Measurements from ENCODE around the gene SLC38A10. TPM values are rescaled to one million over a fixed set of nuclear protein-coding genes. Genes with fewer than 3 reads are reported as not detected.

The SLC38A10 gene
- total RNA-seq, 4 donors from 2014 or later: 24.5 to 56.5 (median 28.8) TPM

DNA sequence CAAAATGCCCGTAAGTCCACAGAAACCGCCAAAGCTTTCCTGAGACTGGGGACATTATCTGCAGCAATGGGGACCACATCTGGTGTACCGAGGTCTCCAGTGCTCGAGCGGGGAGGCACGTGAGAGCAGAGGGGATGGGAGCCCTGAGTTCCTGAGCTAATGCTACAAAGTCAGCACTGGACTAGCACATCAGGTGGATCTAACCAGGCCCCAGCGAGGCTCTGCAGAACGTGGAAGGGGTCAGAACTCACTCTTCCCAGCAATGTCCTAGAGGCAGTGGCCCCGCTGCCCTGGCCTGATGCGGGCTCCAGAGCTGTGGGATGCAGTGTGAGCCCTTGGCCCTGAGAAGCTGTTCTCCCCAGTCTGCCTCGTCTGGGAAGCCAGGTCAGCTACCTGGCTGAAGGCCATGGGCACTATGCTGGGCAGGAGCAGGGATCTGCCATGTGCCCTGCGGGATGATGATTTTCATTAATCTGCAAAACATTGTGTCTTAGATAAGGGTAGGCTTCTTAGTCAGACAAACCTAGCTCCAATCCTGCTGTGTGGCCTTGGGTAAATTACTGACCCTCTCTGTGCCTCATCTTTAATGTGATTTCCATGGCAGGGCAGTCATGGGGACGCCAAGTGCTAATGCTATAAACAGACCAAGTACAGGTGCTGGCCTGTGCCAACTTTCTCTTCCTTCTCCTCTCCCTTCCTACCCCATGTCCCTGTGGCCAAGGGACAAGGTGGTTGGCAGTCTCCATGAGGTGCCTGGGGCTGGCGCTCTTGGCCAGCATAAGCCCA is 40.1 kb upstream of the SLC38A10 start:
- ATAC-seq (peak; percentile 35 to 59), DNase-seq (peak in 1 of 2 donors; percentile 65)
- no peaks in the 10 kb centered on the region for H3K27me3 ChIP-seq
- peaks cover 53 to 64% of the 10 kb centered on the region in 2 donors for H3K4me1 ChIP-seq
- intact Hi-C loops (cut with DNase I; ENCODE audit: low total_unique reads) (no loop called here), in situ Hi-C loops (cut with MboI; ENCODE audit: low sequenced_read_pairs in 4 of 4) (no loop called here)
- H3K4me3 ChIP-seq: peak overlapping the region in 1 of 4 donors; percentile 20
- H3K36me3 ChIP-seq: no peaks in the 10 kb centered on the region
- peak overlapping the region; percentile 54 to 82 (median 76) for H3K27ac ChIP-seq
- no peaks in the 10 kb centered on the region for H3K9me3 ChIP-seq
- TF ChIP-seq POLR2A (IDR thresholded peaks at IDR 0.05): no peak
- TF ChIP-seq, protein P1, sequence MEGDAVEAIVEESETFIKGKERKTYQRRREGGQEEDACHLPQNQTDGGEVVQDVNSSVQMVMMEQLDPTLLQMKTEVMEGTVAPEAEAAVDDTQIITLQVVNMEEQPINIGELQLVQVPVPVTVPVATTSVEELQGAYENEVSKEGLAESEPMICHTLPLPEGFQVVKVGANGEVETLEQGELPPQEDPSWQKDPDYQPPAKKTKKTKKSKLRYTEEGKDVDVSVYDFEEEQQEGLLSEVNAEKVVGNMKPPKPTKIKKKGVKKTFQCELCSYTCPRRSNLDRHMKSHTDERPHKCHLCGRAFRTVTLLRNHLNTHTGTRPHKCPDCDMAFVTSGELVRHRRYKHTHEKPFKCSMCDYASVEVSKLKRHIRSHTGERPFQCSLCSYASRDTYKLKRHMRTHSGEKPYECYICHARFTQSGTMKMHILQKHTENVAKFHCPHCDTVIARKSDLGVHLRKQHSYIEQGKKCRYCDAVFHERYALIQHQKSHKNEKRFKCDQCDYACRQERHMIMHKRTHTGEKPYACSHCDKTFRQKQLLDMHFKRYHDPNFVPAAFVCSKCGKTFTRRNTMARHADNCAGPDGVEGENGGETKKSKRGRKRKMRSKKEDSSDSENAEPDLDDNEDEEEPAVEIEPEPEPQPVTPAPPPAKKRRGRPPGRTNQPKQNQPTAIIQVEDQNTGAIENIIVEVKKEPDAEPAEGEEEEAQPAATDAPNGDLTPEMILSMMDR (IDR thresholded peaks at IDR 0.05 in 4 of 5, conservative IDR thresholded peaks at IDR 0.05 in 1 of 5): no peak

DNA sequence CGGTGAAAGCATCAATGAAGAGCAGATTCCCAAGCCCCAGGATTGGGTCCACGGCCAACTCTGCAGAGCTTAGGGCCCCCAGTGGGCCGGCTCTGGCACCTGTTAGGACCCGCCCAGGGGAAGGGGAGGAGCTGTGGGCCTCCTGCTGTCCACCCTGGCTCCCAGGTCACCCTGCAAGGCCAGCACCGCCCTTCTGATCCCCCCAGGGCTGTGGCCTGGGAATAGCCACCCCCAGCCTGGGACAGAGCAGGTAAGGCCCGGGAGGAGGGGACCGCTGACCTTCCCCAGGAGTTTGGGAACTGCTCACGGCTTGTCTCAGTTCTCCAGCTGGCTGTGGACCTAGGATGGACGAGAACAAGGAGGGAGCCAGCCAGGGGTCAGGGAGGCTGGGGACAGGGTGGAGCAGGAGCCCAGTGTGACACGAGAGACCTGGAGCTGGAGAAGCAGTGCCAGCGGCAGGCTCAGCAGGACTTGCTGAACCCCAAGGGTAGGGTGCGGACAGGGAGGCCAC is 39.3 kb upstream of the SLC38A10 start:
- in situ Hi-C loops (cut with MboI; ENCODE audit: low sequenced_read_pairs in 4 of 4): no loop called here
- no peak for TF ChIP-seq POLR2A (IDR thresholded peaks at IDR 0.05)
- TF ChIP-seq, protein P1 (IDR thresholded peaks at IDR 0.05 in 4 of 5, conservative IDR thresholded peaks at IDR 0.05 in 1 of 5): no peak
- Histone ChIP-seq H3K36me3 (no peaks in the 10 kb centered on the region), H3K4me1 (peaks cover 51 to 66% of the 10 kb centered on the region in 2 donors), H3K4me3 (peak overlapping the region in 1 of 4 donors; percentile 20), H3K27ac (peak overlapping the region; percentile 54 to 82 (median 76)), H3K27me3 (no peaks in the 10 kb centered on the region), H3K9me3 (no peaks in the 10 kb centered on the region)
- ATAC-seq: peak; percentile 61 to 69
- peak; percentile 79 to 91 for DNase-seq
- intact Hi-C loops (cut with DNase I; ENCODE audit: low total_unique reads): no loop called here

DNA sequence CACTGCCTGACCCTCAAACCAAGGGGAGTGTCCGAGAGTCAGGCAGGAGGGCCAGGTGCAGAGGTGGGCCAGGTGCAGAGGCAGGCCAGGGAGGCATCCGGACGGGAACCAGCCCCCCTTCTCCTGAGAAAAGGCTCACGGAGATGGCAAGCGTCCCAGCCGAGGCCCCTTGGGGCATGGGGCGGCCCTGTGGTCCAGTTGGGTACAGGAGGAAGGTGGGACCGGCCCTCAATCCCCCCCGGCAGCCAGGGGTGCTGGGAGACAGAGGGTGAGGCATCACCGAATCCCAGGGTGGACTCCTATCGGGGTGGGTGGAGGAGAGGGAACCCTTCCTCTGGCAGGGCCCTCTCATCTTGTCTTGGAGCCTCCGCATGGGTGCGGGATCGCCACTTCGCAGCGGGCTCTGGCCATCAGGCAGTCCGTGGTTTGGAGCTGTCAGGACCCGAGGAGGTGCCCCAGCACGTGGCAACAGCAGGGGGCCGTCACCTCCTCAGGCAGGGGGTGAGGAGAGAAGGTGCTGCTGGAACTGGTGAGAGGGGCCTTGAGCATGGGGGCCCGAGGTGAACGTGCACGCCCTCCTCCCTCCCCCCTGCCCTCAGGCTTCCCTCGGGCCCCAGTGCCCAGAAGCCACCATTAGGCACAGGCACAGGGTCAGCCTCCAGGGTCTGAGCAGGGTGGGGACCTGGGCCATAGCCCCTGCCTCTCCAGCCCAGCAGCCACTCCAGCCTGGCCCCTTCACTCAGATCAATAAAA is 38.7 kb upstream of the SLC38A10 start:
- H3K4me3 ChIP-seq: no peak overlapping the region
- TF ChIP-seq POLR2A (IDR thresholded peaks at IDR 0.05): no peak
- TF ChIP-seq, protein P1 (IDR thresholded peaks at IDR 0.05 in 4 of 5, conservative IDR thresholded peaks at IDR 0.05 in 1 of 5): no peak
- H3K27me3 ChIP-seq: no peaks in the 10 kb centered on the region
- peak overlapping the region in 3 of 4 donors; percentile 73 to 82 (median 79) for H3K27ac ChIP-seq
- DNase-seq (no peak), ATAC-seq (no peak)
- H3K9me3 ChIP-seq: no peaks in the 10 kb centered on the region
- intact Hi-C loops (cut with DNase I; ENCODE audit: low total_unique reads) (no loop called here), in situ Hi-C loops (cut with MboI; ENCODE audit: low sequenced_read_pairs in 4 of 4) (no loop called here)
- H3K36me3 ChIP-seq: no peaks in the 10 kb centered on the region
- peaks cover 55 to 67% of the 10 kb centered on the region in 2 donors for H3K4me1 ChIP-seq

DNA sequence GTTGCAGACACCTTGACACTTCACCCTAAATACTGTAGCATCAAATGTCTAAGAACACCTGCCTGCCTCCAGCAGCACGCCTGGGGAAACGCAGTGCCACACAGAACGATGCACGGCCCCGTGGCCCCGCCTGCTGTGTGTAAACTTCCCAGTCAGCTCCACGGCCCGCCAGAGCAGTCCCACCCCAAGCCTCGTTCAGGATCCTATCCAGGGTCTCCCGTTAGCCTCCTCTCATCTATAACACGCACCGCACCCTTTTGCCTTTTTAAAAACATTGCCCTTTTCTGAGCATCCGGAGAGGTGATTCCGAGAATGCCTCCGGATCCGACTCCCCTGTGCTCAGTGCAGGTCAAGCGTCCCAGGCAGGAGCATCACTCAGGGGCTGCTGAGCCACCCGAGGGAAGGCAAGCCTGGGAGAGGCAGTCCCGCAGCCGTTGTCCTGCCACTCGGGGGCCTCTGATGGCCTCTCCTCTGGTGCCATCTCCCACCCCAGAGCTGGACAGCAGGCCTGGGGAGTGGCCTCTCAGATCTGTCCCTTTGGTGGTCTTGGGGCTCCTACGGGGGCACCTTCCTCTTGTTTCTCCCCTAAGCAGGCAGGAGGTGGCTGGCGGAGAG is 37.9 kb upstream of the SLC38A10 start:
- no peaks in the 10 kb centered on the region for H3K27me3 ChIP-seq
- no peaks in the 10 kb centered on the region for H3K9me3 ChIP-seq
- ATAC-seq: no peak
- TF ChIP-seq POLR2A (IDR thresholded peaks at IDR 0.05): no peak
- TF ChIP-seq, protein P1 (IDR thresholded peaks at IDR 0.05 in 4 of 5, conservative IDR thresholded peaks at IDR 0.05 in 1 of 5): no peak
- intact Hi-C loops (cut with DNase I; ENCODE audit: low total_unique reads) (no loop called here), in situ Hi-C loops (cut with MboI; ENCODE audit: low sequenced_read_pairs in 4 of 4) (no loop called here)
- no peaks in the 10 kb centered on the region for H3K36me3 ChIP-seq
- DNase-seq: no peak
- H3K4me1 ChIP-seq: peaks cover 57 to 67% of the 10 kb centered on the region in 2 donors
- H3K27ac ChIP-seq: no peak overlapping the region
- H3K4me3 ChIP-seq: no peak overlapping the region
